ENCODE results near the gene LRP1B. TPM values are rescaled to one million over a fixed set of nuclear protein-coding genes. Genes with fewer than 3 reads are reported as not detected.
A peak's percentile ranks its signal among the peaks of the same experiment; 100 is the strongest.

LRP1B gene
- total RNA-seq, 1 donor from 2014 or later: 1.7 TPM

DNA sequence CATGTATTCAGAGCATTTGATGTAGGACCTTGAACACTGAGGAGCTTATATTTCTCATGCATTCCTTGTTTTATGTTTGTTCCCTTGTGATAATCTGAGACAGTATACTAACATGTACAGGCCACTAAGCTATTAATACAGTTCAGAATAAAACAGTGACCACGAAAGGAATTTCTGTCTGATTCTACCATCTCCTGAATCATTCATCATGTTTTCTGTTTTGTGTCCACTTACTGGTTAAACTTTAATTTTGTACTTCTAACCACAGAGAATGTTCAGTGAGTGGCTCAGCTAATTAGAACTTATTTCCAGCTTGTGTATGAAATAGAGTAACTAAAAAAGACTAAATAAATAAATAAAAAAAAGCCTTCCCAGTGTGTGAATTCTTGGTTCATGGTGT is 110.4 kb downstream of the LRP1B start:
- Mint-ChIP-seq H3K36me3 (no peaks in the 10 kb centered on the region), H3K9me3 (no peaks in the 10 kb centered on the region), H3K4me3 (no peak overlapping the region), H3K4me1 (peaks cover 11% of the 10 kb centered on the region), H3K27ac (no peak overlapping the region), H3K27me3 (ENCODE audit: low read depth) (no peaks in the 10 kb centered on the region)
- TF ChIP-seq, protein P1, sequence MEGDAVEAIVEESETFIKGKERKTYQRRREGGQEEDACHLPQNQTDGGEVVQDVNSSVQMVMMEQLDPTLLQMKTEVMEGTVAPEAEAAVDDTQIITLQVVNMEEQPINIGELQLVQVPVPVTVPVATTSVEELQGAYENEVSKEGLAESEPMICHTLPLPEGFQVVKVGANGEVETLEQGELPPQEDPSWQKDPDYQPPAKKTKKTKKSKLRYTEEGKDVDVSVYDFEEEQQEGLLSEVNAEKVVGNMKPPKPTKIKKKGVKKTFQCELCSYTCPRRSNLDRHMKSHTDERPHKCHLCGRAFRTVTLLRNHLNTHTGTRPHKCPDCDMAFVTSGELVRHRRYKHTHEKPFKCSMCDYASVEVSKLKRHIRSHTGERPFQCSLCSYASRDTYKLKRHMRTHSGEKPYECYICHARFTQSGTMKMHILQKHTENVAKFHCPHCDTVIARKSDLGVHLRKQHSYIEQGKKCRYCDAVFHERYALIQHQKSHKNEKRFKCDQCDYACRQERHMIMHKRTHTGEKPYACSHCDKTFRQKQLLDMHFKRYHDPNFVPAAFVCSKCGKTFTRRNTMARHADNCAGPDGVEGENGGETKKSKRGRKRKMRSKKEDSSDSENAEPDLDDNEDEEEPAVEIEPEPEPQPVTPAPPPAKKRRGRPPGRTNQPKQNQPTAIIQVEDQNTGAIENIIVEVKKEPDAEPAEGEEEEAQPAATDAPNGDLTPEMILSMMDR (IDR thresholded peaks at IDR 0.05; ENCODE audit: unreplicated experiment): no peak
- no peak for DNase-seq (ENCODE audit: low spot score in 2 of 2, unreplicated experiment in 2 of 2)

- H3K9me3 Mint-ChIP-seq: no peaks in the 10 kb centered on the region
- H3K36me3 Mint-ChIP-seq: no peaks in the 10 kb centered on the region
- no peaks in the 10 kb centered on the region for H3K27me3 Mint-ChIP-seq (ENCODE audit: low read depth)
- no peak overlapping the region for H3K27ac Mint-ChIP-seq
- no peak for DNase-seq (ENCODE audit: low spot score in 2 of 2, unreplicated experiment in 2 of 2)
- TF ChIP-seq, protein P1 (IDR thresholded peaks at IDR 0.05; ENCODE audit: unreplicated experiment): no peak
- peaks cover 11% of the 10 kb centered on the region for H3K4me1 Mint-ChIP-seq
- no peak overlapping the region for H3K4me3 Mint-ChIP-seq
These were observed 116.3 kb downstream of the LRP1B start for GRCh38 chr2:142014536-142014935.

DNA sequence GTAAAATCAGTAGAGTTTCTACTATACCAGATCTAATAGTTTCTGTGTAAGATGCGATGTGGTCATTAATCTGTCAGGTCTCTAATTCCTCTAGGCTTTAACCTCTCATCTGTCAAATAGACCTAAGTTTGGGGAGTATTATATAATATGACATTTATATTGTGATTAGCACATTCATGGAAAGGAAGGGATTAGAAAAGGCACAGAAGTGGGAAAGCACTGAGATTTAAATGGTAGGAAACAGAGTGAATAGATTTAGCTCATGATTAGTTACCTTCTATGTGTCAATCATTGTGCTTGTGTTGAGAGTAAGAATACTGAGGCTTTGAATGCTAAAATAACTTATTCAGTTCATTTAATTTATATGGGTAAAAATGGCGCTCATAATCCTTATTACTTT is 118.0 kb downstream of the LRP1B start:
- no peak for DNase-seq (ENCODE audit: low spot score in 2 of 2, unreplicated experiment in 2 of 2)
- Mint-ChIP-seq H3K4me3 (no peak overlapping the region), H3K27me3 (ENCODE audit: low read depth) (no peaks in the 10 kb centered on the region), H3K9me3 (no peaks in the 10 kb centered on the region), H3K27ac (no peak overlapping the region), H3K36me3 (no peaks in the 10 kb centered on the region), H3K4me1 (peaks cover 20% of the 10 kb centered on the region)
- TF ChIP-seq, protein P1 (IDR thresholded peaks at IDR 0.05; ENCODE audit: unreplicated experiment): no peak

DNA sequence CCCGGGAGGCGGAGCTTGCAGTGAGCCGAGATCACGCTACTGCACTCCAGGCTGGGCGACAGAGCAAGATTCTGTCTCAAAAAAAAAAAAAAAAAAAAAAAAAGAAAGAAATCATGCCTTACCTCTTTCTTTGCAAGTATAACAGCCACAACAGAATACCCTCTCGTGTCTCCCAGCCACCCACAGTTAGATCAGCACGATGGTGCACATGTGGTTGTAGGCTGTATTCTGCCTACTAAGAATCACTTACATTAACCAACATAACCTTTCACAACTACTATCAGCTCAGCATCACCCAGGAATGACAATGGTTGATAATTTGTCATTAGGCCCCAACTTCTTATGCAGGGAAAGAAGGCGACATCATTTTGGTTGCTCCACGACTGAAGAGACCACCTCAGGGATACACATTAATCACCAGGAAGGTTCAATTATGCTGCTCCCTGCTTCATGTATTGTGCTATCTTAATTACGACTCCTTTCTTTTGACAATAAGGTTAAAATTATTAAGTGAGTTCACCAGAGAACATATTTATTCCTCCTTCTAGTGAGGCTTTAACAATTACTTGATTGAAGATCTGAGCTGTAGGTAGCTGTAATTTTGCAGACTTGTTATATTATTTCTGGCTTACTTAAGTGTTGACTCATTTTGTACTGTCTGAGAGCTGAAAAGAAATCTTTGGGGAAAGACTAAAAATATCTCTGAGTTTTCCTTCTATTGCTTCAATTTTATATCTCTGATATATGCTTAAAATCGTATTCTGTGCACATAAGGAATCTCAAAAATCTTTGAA is 120.1 kb downstream of the LRP1B start:
- Mint-ChIP-seq H3K36me3 (no peaks in the 10 kb centered on the region), H3K4me1 (peaks cover 23% of the 10 kb centered on the region), H3K27ac (no peak overlapping the region), H3K27me3 (ENCODE audit: low read depth) (no peaks in the 10 kb centered on the region), H3K9me3 (no peaks in the 10 kb centered on the region), H3K4me3 (no peak overlapping the region)
- TF ChIP-seq, protein P1 (IDR thresholded peaks at IDR 0.05; ENCODE audit: unreplicated experiment): no peak
- DNase-seq (ENCODE audit: low spot score in 2 of 2, unreplicated experiment in 2 of 2): no peak

DNA sequence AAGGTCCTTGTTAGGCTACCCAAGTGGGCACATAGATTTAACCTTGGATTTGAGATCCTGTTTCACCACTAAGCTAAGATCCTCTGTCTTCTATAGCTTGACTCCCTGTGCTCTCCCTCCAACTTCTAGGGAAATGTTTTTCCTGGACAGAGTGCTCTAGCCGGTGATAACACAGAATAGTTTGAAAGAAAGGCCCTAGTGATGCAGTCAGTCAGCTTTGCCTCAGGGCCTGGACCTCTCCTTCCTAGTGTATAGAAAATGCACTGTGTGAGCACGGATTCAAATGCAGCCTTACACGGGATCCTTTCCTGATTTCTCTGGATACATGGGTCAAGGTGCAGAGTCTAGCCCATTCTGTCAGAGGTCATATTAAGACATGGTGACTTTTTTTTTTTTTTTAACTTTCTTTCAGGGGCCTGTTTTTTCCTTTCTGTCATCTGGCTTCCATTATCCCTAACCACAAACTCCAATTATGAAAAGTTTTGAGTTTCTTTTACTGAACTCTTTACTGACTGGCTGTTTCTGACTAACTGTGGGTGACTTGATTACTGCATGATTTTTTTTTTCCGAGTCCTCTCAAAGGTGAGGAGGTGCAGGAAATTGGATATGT is 122.6 kb downstream of the LRP1B start:
- Mint-ChIP-seq H3K4me3 (no peak overlapping the region), H3K4me1 (peaks cover 23% of the 10 kb centered on the region), H3K27ac (peak overlapping the region; percentile 33), H3K27me3 (ENCODE audit: low read depth) (no peaks in the 10 kb centered on the region), H3K9me3 (no peaks in the 10 kb centered on the region), H3K36me3 (no peaks in the 10 kb centered on the region)
- DNase-seq (ENCODE audit: low spot score in 2 of 2, unreplicated experiment in 2 of 2): no peak
- TF ChIP-seq, protein P1 (IDR thresholded peaks at IDR 0.05; ENCODE audit: unreplicated experiment): no peak
